ENCODE results near the gene LRRC7. TPM values are rescaled to one million over a fixed set of nuclear protein-coding genes. Genes with fewer than 3 reads are reported as not detected.

The LRRC7 gene
- total RNA-seq, 3 donors from 2014 or later, result not detected

DNA sequence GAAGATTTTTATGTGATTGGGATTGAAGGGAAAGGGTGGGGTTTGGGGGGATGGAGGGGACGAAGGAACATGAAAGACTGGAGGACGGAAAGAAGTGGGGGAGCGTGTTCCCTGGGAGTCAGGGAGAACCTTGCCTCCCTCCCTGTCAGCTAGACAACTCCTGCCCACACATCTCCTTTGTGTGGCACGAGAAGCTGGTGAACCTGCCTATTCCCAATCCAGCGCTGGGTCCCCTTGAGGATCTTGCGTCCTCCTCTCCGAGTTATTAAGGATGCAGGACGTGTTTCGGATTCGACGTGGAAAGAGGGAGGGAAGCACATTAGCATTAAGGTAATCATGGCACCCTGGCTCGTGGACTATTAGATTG is 1.4 kb downstream of the LRRC7 start:
- H3K27me3 ChIP-seq, result peaks cover 0 to 17% of the 10 kb centered on the region in 2 donors
- H3K4me1 ChIP-seq, result no peaks in the 10 kb centered on the region
- H3K9me3 ChIP-seq, result no peaks in the 10 kb centered on the region
- DNase-seq (ENCODE audit: low spot score in 2 of 2), result no peak
- no peaks in the 10 kb centered on the region for H3K36me3 ChIP-seq
- no peak overlapping the region for H3K27ac ChIP-seq
- TF ChIP-seq POLR2A (IDR thresholded peaks at IDR 0.05) (no peak), POLR2AphosphoS5 (IDR thresholded peaks at IDR 0.05) (no peak)
- TF ChIP-seq, protein P1, sequence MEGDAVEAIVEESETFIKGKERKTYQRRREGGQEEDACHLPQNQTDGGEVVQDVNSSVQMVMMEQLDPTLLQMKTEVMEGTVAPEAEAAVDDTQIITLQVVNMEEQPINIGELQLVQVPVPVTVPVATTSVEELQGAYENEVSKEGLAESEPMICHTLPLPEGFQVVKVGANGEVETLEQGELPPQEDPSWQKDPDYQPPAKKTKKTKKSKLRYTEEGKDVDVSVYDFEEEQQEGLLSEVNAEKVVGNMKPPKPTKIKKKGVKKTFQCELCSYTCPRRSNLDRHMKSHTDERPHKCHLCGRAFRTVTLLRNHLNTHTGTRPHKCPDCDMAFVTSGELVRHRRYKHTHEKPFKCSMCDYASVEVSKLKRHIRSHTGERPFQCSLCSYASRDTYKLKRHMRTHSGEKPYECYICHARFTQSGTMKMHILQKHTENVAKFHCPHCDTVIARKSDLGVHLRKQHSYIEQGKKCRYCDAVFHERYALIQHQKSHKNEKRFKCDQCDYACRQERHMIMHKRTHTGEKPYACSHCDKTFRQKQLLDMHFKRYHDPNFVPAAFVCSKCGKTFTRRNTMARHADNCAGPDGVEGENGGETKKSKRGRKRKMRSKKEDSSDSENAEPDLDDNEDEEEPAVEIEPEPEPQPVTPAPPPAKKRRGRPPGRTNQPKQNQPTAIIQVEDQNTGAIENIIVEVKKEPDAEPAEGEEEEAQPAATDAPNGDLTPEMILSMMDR (IDR thresholded peaks at IDR 0.05), result no peak
- intact Hi-C loops (cut with DNase I; ENCODE audit: low total_unique reads), result no loop called here
- peak overlapping the region in 2 of 3 donors; percentile 50 to 64 for H3K4me3 ChIP-seq

GRCh38 chr1:69569576-69570328 is 2.0 kb downstream of the LRRC7 start:
- no peaks in the 10 kb centered on the region for H3K36me3 ChIP-seq

DNA sequence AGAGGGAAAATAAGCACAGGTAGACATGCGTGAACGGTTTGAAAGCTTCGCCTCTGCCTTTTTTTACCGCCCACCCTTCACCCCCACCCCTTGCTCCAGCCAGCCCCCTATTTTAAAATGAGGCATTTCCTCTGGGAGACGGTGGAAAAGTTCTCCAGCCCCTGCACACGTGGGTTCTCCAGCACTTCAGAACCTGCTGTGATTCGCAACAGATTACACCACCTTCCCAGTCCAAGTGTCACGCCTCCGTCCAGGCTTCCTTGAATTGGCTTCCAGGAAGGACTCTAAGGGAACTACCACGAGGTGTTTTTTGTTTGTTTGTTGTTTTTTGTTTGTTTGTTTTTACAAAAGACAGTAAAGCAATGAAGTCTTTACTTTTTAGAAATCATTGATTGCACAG is 2.6 kb downstream of the LRRC7 start:
- H3K4me3 ChIP-seq, result peak overlapping the region in 1 of 3 donors; percentile 50
- H3K36me3 ChIP-seq, result no peaks in the 10 kb centered on the region
- TF ChIP-seq POLR2A (IDR thresholded peaks at IDR 0.05), result no peak
- TF ChIP-seq, protein P1 (IDR thresholded peaks at IDR 0.05), result no peak
- no peak for TF ChIP-seq POLR2AphosphoS5 (IDR thresholded peaks at IDR 0.05)
- DNase-seq (ENCODE audit: low spot score in 2 of 2), result no peak
- intact Hi-C loops (cut with DNase I; ENCODE audit: low total_unique reads), result no loop called here
- no peaks in the 10 kb centered on the region for H3K4me1 ChIP-seq
- no peaks in the 10 kb centered on the region for H3K9me3 ChIP-seq
- peaks cover 0 to 17% of the 10 kb centered on the region in 2 donors for H3K27me3 ChIP-seq
- no peak overlapping the region for H3K27ac ChIP-seq

More at GRCh38 chr1:69569576-69570328, 2.0 kb downstream of the LRRC7 start:
- TF ChIP-seq POLR2A (IDR thresholded peaks at IDR 0.05), result no peak
- TF ChIP-seq, protein P1 (IDR thresholded peaks at IDR 0.05), result no peak
- TF ChIP-seq POLR2AphosphoS5 (IDR thresholded peaks at IDR 0.05), result no peak
- Histone ChIP-seq H3K4me1 (no peaks in the 10 kb centered on the region), H3K4me3 (peak overlapping the region in 2 of 3 donors; percentile 50 to 64), H3K27me3 (peaks cover 0 to 17% of the 10 kb centered on the region in 2 donors), H3K27ac (no peak overlapping the region), H3K9me3 (no peaks in the 10 kb centered on the region)
- intact Hi-C loops (cut with DNase I; ENCODE audit: low total_unique reads), result no loop called here
- no peak for DNase-seq (ENCODE audit: low spot score in 2 of 2)

DNA sequence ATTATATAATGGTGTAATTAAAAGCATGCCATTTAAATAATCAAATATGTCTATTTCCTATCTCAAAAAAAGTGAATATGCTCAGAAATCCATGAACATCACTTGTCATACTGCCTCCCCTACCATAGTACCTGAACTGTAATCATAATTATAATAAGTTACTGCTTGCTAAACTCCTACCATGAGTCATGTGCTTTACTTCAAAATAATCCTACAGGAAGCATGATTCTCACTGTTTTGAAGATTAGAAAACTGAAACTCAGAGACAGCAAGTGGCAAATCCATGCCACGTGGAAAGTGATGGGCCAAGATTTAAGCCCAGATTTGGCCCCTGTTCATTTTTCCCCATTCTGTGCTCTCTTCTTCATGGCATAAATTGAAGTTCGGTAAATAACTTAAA is 5.2 kb downstream of the LRRC7 start:
- no peak overlapping the region for H3K27ac ChIP-seq
- H3K9me3 ChIP-seq, result no peaks in the 10 kb centered on the region
- H3K36me3 ChIP-seq, result no peaks in the 10 kb centered on the region
- intact Hi-C loops (cut with DNase I; ENCODE audit: low total_unique reads), result no loop called here
- H3K4me1 ChIP-seq, result no peaks in the 10 kb centered on the region
- TF ChIP-seq, protein P1 (IDR thresholded peaks at IDR 0.05), result no peak
- H3K27me3 ChIP-seq, result peaks cover 0 to 14% of the 10 kb centered on the region in 2 donors
- H3K4me3 ChIP-seq, result no peak overlapping the region
- no peak for DNase-seq (ENCODE audit: low spot score in 2 of 2)

DNA sequence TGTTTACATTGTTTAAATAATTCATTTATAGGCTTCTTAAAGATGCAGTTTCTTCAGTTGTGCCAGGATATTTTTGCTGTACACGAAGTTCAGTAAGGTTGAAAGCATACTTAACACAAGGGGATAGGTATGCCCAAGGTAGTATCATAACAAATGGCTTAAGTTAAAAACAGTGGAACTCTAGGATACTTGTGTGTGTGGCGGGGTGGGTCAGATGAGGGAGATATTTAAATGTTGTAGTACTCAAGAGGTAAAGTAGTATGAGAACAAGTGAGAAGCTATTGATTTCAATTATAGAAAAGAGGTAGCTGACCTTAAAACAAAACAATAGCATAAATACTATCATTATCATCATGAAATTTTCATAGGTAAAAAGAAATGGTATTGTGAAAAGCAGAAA is 6.2 kb downstream of the LRRC7 start:
- intact Hi-C loops (cut with DNase I; ENCODE audit: low total_unique reads), result no loop called here
- Histone ChIP-seq H3K27me3 (peaks cover 0 to 5% of the 10 kb centered on the region in 2 donors), H3K27ac (no peak overlapping the region), H3K4me3 (no peak overlapping the region), H3K36me3 (no peaks in the 10 kb centered on the region), H3K9me3 (no peaks in the 10 kb centered on the region), H3K4me1 (no peaks in the 10 kb centered on the region)
- TF ChIP-seq POLR2AphosphoS5 (IDR thresholded peaks at IDR 0.05) (no peak), POLR2A (IDR thresholded peaks at IDR 0.05) (no peak)
- TF ChIP-seq, protein P1 (IDR thresholded peaks at IDR 0.05), result no peak
- no peak for DNase-seq (ENCODE audit: low spot score in 2 of 2)

Measured in breast epithelium (tissue), 4 donors.